ENCODE measurements around the gene SCP2. TPM values are rescaled to one million over a fixed set of nuclear protein-coding genes. Genes with fewer than 3 reads are reported as not detected.

SCP2 gene
- polyA plus RNA-seq, 1 of the 3 experiments (the other 2 are of a cell fraction), result 49.5 TPM

DNA sequence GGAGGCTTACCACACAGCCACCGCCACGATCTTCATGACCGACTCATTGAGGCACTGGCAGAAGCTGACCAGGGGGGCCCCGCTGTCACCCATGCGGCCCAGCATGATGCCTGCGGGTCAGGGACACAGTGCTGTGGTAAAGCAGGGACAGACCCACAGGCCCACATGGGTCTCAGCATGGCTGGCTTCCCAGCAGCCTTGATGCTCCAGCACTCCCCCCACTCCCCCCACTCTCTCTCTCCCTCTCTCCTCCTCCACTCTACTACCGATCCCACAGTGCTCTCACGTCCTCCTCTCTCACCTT lies 166.3 kb downstream of the SCP2 start:
- Histone ChIP-seq H3K9ac (no peak overlapping the region), H3K27me3 (ENCODE audit: insufficient read depth) (no peaks in the 10 kb centered on the region), H3K4me1 (ENCODE audit: control insufficient read depth in 1 of 2, insufficient read depth in 2 of 2, low read depth in 1 of 2, low read length in 1 of 2) (peaks cover 3 to 6% of the 10 kb centered on the region in 2 experiments; a peak in 1 of 4 replicates), H3K9me3 (no peaks in the 10 kb centered on the region), H3K79me2 (ENCODE audit: insufficient read depth) (no peaks in the 10 kb centered on the region), H3K4me3 (ENCODE audit: low read depth in 2 of 2, low read length in 1 of 2) (no peak overlapping the region), H3K4me2 (no peak overlapping the region), H3K9me2 (no peaks in the 10 kb centered on the region), H3K27ac (ENCODE audit: low read depth in 2 of 2, low read length in 1 of 2) (no peak overlapping the region), H4K20me1 (ENCODE audit: insufficient read depth) (no peaks in the 10 kb centered on the region), H3F3A (replicated peaks; ENCODE audit: insufficient read depth) (no peaks in the 10 kb centered on the region), H3K36me3 (replicated peaks in 1 of 2; ENCODE audit: control insufficient read depth in 1 of 2, insufficient read depth in 2 of 2, low read length in 1 of 2) (no peaks in the 10 kb centered on the region), H2AFZ (ENCODE audit: low read depth) (no peak overlapping the region)
- TF ChIP-seq MAX (IDR thresholded peaks at IDR 0.05; ENCODE audit: low read depth), result no peak
- no peak for TF ChIP-seq RAD21 (IDR thresholded peaks at IDR 0.05; ENCODE audit: low read length)
- TF ChIP-seq, protein P1, sequence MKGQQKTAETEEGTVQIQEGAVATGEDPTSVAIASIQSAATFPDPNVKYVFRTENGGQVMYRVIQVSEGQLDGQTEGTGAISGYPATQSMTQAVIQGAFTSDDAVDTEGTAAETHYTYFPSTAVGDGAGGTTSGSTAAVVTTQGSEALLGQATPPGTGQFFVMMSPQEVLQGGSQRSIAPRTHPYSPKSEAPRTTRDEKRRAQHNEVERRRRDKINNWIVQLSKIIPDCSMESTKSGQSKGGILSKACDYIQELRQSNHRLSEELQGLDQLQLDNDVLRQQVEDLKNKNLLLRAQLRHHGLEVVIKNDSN (IDR thresholded peaks at IDR 0.05; ENCODE audit: borderline replicate concordance, low read depth), result no peak
- no peak for TF ChIP-seq EZH2phosphoT487 (IDR thresholded peaks at IDR 0.05; ENCODE audit: borderline replicate concordance, low read depth)
- TF ChIP-seq JUND (IDR thresholded peaks at IDR 0.05), result no peak
- TF ChIP-seq GATA2 (CRISPR knock-in tag; IDR thresholded peaks at IDR 0.05), result no peak
- TF ChIP-seq GABPA (IDR thresholded peaks at IDR 0.05; ENCODE audit: low read depth), result no peak
- DNase-seq, result no peak
- CTCF ChIA-PET, result interaction anchor here (1.1 kb wide), 1 partner anchor 9 kb away, joined by 3 read pairs; no protein-coding TSS in a partner anchor
- whole genome bisulfite sequencing (ENCODE audit: low lambda C conversion rate), result 85% methylated on average over 2 of the region's 8 CpGs
- POLR2A ChIA-PET, result no interaction called here

GRCh38 chr1:53093778-53094532 lies 166.9 kb downstream of the SCP2 start:
- TF ChIP-seq JUND (IDR thresholded peaks at IDR 0.05) (no peak), MEF2A (IDR thresholded peaks at IDR 0.05; ENCODE audit: borderline replicate concordance, low read depth) (no peak), RCOR1 (IDR thresholded peaks at IDR 0.05; ENCODE audit: low read length) (no peak), TCF12 (IDR thresholded peaks at IDR 0.05) (no peak), MXI1 (IDR thresholded peaks at IDR 0.05; ENCODE audit: low read depth, low read length) (no peak), USF2 (IDR thresholded peaks at IDR 0.05; ENCODE audit: borderline replicate concordance, low read depth, low read length) (no peak)
- TF ChIP-seq, protein P2, sequence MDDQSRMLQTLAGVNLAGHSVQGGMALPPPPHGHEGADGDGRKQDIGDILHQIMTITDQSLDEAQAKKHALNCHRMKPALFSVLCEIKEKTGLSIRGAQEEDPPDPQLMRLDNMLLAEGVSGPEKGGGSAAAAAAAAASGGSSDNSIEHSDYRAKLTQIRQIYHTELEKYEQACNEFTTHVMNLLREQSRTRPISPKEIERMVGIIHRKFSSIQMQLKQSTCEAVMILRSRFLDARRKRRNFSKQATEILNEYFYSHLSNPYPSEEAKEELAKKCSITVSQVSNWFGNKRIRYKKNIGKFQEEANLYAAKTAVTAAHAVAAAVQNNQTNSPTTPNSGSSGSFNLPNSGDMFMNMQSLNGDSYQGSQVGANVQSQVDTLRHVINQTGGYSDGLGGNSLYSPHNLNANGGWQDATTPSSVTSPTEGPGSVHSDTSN (IDR thresholded peaks at IDR 0.05), result no peak
- H3K4me2 ChIP-seq, result no peak overlapping the region
- CTCF ChIA-PET, result interaction anchor here (1.1 kb wide), 1 partner anchor 87 kb away, joined by 4 read pairs; no protein-coding TSS in a partner anchor

More at GRCh38 chr1:53093778-53094532, 166.9 kb downstream of the SCP2 start:
- no peak overlapping the region for H3K27ac ChIP-seq (ENCODE audit: low read depth in 2 of 2, low read length in 1 of 2)
- H3K9me3 ChIP-seq, result no peaks in the 10 kb centered on the region
- no peak for DNase-seq
- no peaks in the 10 kb centered on the region for H3K36me3 ChIP-seq (replicated peaks in 1 of 2; ENCODE audit: control insufficient read depth in 1 of 2, insufficient read depth in 2 of 2, low read length in 1 of 2)
- H4K20me1 ChIP-seq (ENCODE audit: insufficient read depth), result no peaks in the 10 kb centered on the region
- no peak overlapping the region for H3K9ac ChIP-seq
- no peaks in the 10 kb centered on the region for H3K27me3 ChIP-seq (ENCODE audit: insufficient read depth)
- H2AFZ ChIP-seq (ENCODE audit: low read depth), result no peak overlapping the region
- WGBS (ENCODE audit: low lambda C conversion rate), result 87% methylated on average over 17 of the region's 20 CpGs
- H3K79me2 ChIP-seq (ENCODE audit: insufficient read depth), result no peaks in the 10 kb centered on the region
- POLR2A ChIA-PET, result no interaction called here
- H3K4me1 ChIP-seq (ENCODE audit: control insufficient read depth in 1 of 2, insufficient read depth in 2 of 2, low read depth in 1 of 2, low read length in 1 of 2), result peaks cover under 1 to 3% of the 10 kb centered on the region in 2 experiments; a peak in 1 of 4 replicates
- no peaks in the 10 kb centered on the region for H3F3A ChIP-seq (replicated peaks; ENCODE audit: insufficient read depth)
- H3K9me2 ChIP-seq, result no peaks in the 10 kb centered on the region
- H3K4me3 ChIP-seq (ENCODE audit: low read depth in 2 of 2, low read length in 1 of 2), result no peak overlapping the region

Data from SK-N-SH (cell line).